GM21786 (cell line): ENCODE data around the gene LDAH.
"Not testable (repeated sequence)": the region's sequence is repeated elsewhere in the genome, so short reads cannot be mapped to it uniquely, and the experiment has no call there.

ENCODE experiments used
- ATAC-seq: cut with Tn5 transposase; IDR thresholded peaks from one replicate; pipeline ENCODE4 v1.9.1; 2021; ENCODE audit not compliant: unreplicated experiment

LDAH gene

GRCh38 chr2:20724500-20725053 lies 98.3 kb downstream of the LDAH start:
- no peak for ATAC-seq

- no peak for ATAC-seq
Measured at GRCh38 chr2:20723543-20723942, 99.4 kb downstream of the LDAH start.

GRCh38 chr2:20722592-20723240 lies 100.2 kb downstream of the LDAH start:
- no peak for ATAC-seq

- ATAC-seq = no peak
Measured at GRCh38 chr2:20717641-20718040, 105.3 kb downstream of the LDAH start.

- ATAC-seq = not testable (repeated sequence)
Measured at GRCh38 chr2:20716164-20716563, 106.7 kb downstream of the LDAH start.

- not testable (repeated sequence) for ATAC-seq
Measured at GRCh38 chr2:20714412-20714811, 108.5 kb downstream of the LDAH start.

- ATAC-seq = not testable (repeated sequence)
Measured at GRCh38 chr2:20713585-20713984, 109.3 kb downstream of the LDAH start.

GRCh38 chr2:20711641-20712040 lies 111.3 kb downstream of the LDAH start:
- not testable (repeated sequence) for ATAC-seq

- no peak for ATAC-seq
Measured at GRCh38 chr2:20707601-20708000, 115.3 kb downstream of the LDAH start.

- ATAC-seq = no peak
Measured at GRCh38 chr2:20706786-20707185, 116.1 kb downstream of the LDAH start.

GRCh38 chr2:20706217-20706616 lies 116.7 kb downstream of the LDAH start:
- ATAC-seq = no peak

- ATAC-seq = no peak
Measured at GRCh38 chr2:20704886-20705285, 118.0 kb downstream of the LDAH start.

GRCh38 chr2:20702563-20702962 lies 120.3 kb downstream of the LDAH start:
- no peak for ATAC-seq

- ATAC-seq = peak; percentile 41
Measured at GRCh38 chr2:20698916-20699613, 123.8 kb downstream of the LDAH start.

GRCh38 chr2:20697322-20697934 lies 125.5 kb downstream of the LDAH start:
- ATAC-seq = no peak

- no peak for ATAC-seq
Measured at GRCh38 chr2:20696366-20696765, 126.5 kb downstream of the LDAH start.

GRCh38 chr2:20693317-20693716 lies 129.6 kb downstream of the LDAH start:
- ATAC-seq = no peak

GRCh38 chr2:20692081-20692480 lies 130.8 kb downstream of the LDAH start:
- ATAC-seq = no peak

- ATAC-seq = no peak
Measured at GRCh38 chr2:20691076-20691734, 131.7 kb downstream of the LDAH start.

GRCh38 chr2:20689428-20690264 lies 133.3 kb downstream of the LDAH start:
- no peak for ATAC-seq
